ENCODE measurements around the gene TSR1. TPM values are rescaled to one million over a fixed set of nuclear protein-coding genes. Genes with fewer than 3 reads are reported as not detected.

The TSR1 gene
- total RNA-seq, 4 donors from 2014 or later, result 40.0 to 48.0 (median 44.5) TPM

- WGBS, 2 donors, result 75 to 87% methylated on average over 18 to 19 of the region's 19 CpGs
- H3K4me3 ChIP-seq (ENCODE audit: low read depth, poor library complexity, severe bottlenecking), result no peak overlapping the region
- no peak for DNase-seq (ENCODE audit: low spot score in 2 of 2)
- intact Hi-C loops (cut with DNase I; ENCODE audit: low total_unique reads), result no loop called here
- TF ChIP-seq POLR2A (IDR thresholded peaks at IDR 0.05), result no peak
Measured at GRCh38 chr17:2375406-2375805, 39.1 kb upstream of the TSR1 start.

GRCh38 chr17:2374549-2375285, 38.5 kb upstream of the TSR1 start:
- DNase-seq (ENCODE audit: low spot score in 2 of 2), result no peak
- H3K4me3 ChIP-seq (ENCODE audit: low read depth, poor library complexity, severe bottlenecking), result no peak overlapping the region
- intact Hi-C loops (cut with DNase I; ENCODE audit: low total_unique reads), result no loop called here
- WGBS, 2 donors, result 65 to 66% methylated on average over 11 of the region's 11 CpGs
- TF ChIP-seq POLR2A (IDR thresholded peaks at IDR 0.05) (no peak), CTCF (IDR thresholded peaks at IDR 0.05) (no peak)

- intact Hi-C loops (cut with DNase I; ENCODE audit: low total_unique reads), result no loop called here
- no peak for DNase-seq (ENCODE audit: low spot score in 2 of 2)
- WGBS, 2 donors, result 92 to 94% methylated on average over 18 of the region's 18 CpGs
- no peak overlapping the region for H3K4me3 ChIP-seq (ENCODE audit: low read depth, poor library complexity, severe bottlenecking)
- TF ChIP-seq POLR2A (IDR thresholded peaks at IDR 0.05) (no peak), CTCF (IDR thresholded peaks at IDR 0.05) (no peak)
Measured at GRCh38 chr17:2373179-2373578, 36.9 kb upstream of the TSR1 start.

- WGBS, 2 donors, result 90% methylated on average over 13 to 16 of the region's 16 CpGs
- H3K4me3 ChIP-seq (ENCODE audit: low read depth, poor library complexity, severe bottlenecking), result no peak overlapping the region
- intact Hi-C loops (cut with DNase I; ENCODE audit: low total_unique reads), result no loop called here
- DNase-seq (ENCODE audit: low spot score in 2 of 2), result no peak
- TF ChIP-seq CTCF (IDR thresholded peaks at IDR 0.05), result no peak
- TF ChIP-seq POLR2A (IDR thresholded peaks at IDR 0.05), result no peak
Measured at GRCh38 chr17:2372681-2373080, 36.4 kb upstream of the TSR1 start.

GRCh38 chr17:2372180-2372579, 35.9 kb upstream of the TSR1 start:
- 95 to 97% methylated on average over 23 to 25 of the region's 26 CpGs for WGBS, 2 donors
- DNase-seq (ENCODE audit: low spot score in 2 of 2), result no peak
- no peak overlapping the region for H3K4me3 ChIP-seq (ENCODE audit: low read depth, poor library complexity, severe bottlenecking)
- intact Hi-C loops (cut with DNase I; ENCODE audit: low total_unique reads), result no loop called here
- TF ChIP-seq POLR2A (IDR thresholded peaks at IDR 0.05) (no peak), CTCF (IDR thresholded peaks at IDR 0.05) (no peak)

- no peak for DNase-seq (ENCODE audit: low spot score in 2 of 2)
- intact Hi-C loops (cut with DNase I; ENCODE audit: low total_unique reads), result no loop called here
- WGBS, 2 donors, result 94% methylated on average over 28 to 30 of the region's 30 CpGs
- no peak overlapping the region for H3K4me3 ChIP-seq (ENCODE audit: low read depth, poor library complexity, severe bottlenecking)
- TF ChIP-seq CTCF (IDR thresholded peaks at IDR 0.05) (no peak), POLR2A (IDR thresholded peaks at IDR 0.05) (no peak)
Measured at GRCh38 chr17:2371183-2372130, 35.2 kb upstream of the TSR1 start.

Measured in lower leg skin (tissue), 4 donors.